A673 (cell line): ENCODE data around the gene MED14. TPM values are rescaled to one million over a fixed set of nuclear protein-coding genes. Genes with fewer than 3 reads are reported as not detected.

Experiments used
- BruUV-seq: library from RNA; stranded (reverse); fragments of 400-500 nt; replicated peaks from 2 replicates; lab custom pipeline; 2021; lab: Mats Ljungman, UMichigan
- CTCF ChIA-PET: fragments of 300-600 bp; sonication (Branson Sonifier 250); formaldehyde crosslinking; loops from one replicate; lab custom pipeline; 2022; ENCODE audit warnings: antibody characterized with exemption; lab: Charles Lee
- POLR2A ChIA-PET: fragments of 300-600 bp; sonication (Branson Sonifier 250); formaldehyde crosslinking; loops from one replicate; lab custom pipeline; 2022; ENCODE audit warnings: antibody characterized with exemption; ENCODE audit not compliant: low non-redundant PET; lab: Charles Lee
- DNase-seq: peaks from one replicate; pipeline ENCODE4 v3.0.0-alpha.2; 2015; ENCODE audit warnings: low spot score
- H3K27ac ChIP-seq: fragments of 200-600 bp; sonication (generic); 2 replicates; pipeline ENCODE4 v1.5.1; 2016; ENCODE audit warnings: mixed run types, low read depth, mild to moderate bottlenecking, mixed read lengths, antibody characterized with exemption, low read length; ENCODE audit not compliant: poor library complexity, severe bottlenecking
- H3K27me3 ChIP-seq: fragments of 200-600 bp; sonication (generic); replicated peaks from 2 replicates; pipeline ENCODE4 v1.6.1; 2017; ENCODE audit warnings: mixed run types, low read depth, mild to moderate bottlenecking, mixed read lengths, antibody characterized with exemption, low read length; ENCODE audit not compliant: insufficient read depth, poor library complexity
- H3K36me3 ChIP-seq: fragments of 200-600 bp; sonication (generic); 2 replicates; pipeline ENCODE4 v1.6.1; 2016; ENCODE audit warnings: mixed run types, mild to moderate bottlenecking, mixed read lengths, antibody characterized with exemption, low read length; ENCODE audit not compliant: insufficient read depth, poor library complexity, severe bottlenecking
- H3K4me1 ChIP-seq: fragments of 200-600 bp; sonication (generic); 2 replicates; pipeline ENCODE4 v1.6.1; 2017; ENCODE audit warnings: mixed run types, mild to moderate bottlenecking, mixed read lengths, antibody characterized with exemption, low read length; ENCODE audit not compliant: insufficient read depth, poor library complexity, severe bottlenecking
- H3K4me3 ChIP-seq: fragments of 200-600 bp; sonication (generic); 2 replicates; pipeline ENCODE4 v1.5.1; 2016; ENCODE audit warnings: low read depth, mixed run types, mild to moderate bottlenecking, mixed read lengths, low read length; ENCODE audit not compliant: poor library complexity, severe bottlenecking
- H3K9me3 ChIP-seq: fragments of 200-600 bp; sonication (generic); 2 replicates; pipeline ENCODE4 v1.6.1; 2016; ENCODE audit warnings: mixed run types, low read depth, mild to moderate bottlenecking, mixed read lengths, antibody characterized with exemption, low read length; ENCODE audit not compliant: poor library complexity, severe bottlenecking
- EZH2 ChIP-seq: fragments of 200-600 bp; sonication (generic); IDR thresholded peaks from 2 replicates; pipeline ENCODE4 v1.6.1; 2017; ENCODE audit warnings: borderline replicate concordance, low read depth, mild to moderate bottlenecking, mixed read lengths, antibody characterized with exemption, low read length; ENCODE audit not compliant: poor library complexity, severe bottlenecking
- intact Hi-C: fragments of 100-400 bp; cut with micrococcal nuclease; formaldehyde crosslinking; loops from one replicate; pipeline ENCODE4 v1.10.0; 2022; ENCODE audit not compliant: unreplicated experiment
- total RNA-seq: library from RNA; stranded (reverse); gene quantifications from 2 replicates; pipeline ENCODE4 v1.2.3, GENCODE V29; 2021
- TF ChIP-seq, protein P1 (sequence below): fragments of 300-800, 200-600 bp; sonication (generic); conservative IDR thresholded peaks from 2 replicates; pipeline ENCODE4 v1.5.1; 2017; ENCODE audit warnings: low read depth, mild to moderate bottlenecking, antibody characterized with exemption, low read length, moderate library complexity, mixed read lengths

Gene MED14
- total RNA-seq, 1 experiment from 2014 or later = 59.1 TPM

DNA sequence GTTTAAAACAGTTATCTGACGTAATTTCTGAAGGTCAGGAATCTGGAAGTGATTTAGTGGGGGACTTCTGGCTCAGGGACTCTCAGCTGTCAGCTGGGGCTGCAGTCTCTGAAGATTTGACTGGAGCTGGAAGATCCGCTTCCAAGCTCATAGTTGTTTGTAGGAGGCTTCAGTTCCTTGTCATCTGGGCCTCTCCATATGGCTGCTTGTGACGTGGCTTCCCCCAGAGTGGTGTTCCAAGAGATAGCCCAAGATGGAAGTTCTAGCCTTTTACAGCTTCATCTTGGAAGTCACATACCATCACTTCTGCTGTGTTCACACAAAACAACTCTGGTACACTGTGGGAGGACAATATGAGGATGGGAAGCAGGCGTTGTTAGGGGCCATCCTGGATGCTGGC is 110.0 kb downstream of the MED14 start:
- Histone ChIP-seq H3K27ac (no peak overlapping the region), H3K4me1 (no peaks in the 10 kb centered on the region), H3K4me3 (no peak overlapping the region), H3K36me3 (peaks cover 5% of the 10 kb centered on the region), H3K9me3 (no peaks in the 10 kb centered on the region), H3K27me3 (no peaks in the 10 kb centered on the region)
- no peak for DNase-seq
- BruUV-seq = no TSS peak
- intact Hi-C loops = no loop called here
- ChIA-PET CTCF (no interaction called here), POLR2A (no interaction called here)
- TF ChIP-seq, protein P1, sequence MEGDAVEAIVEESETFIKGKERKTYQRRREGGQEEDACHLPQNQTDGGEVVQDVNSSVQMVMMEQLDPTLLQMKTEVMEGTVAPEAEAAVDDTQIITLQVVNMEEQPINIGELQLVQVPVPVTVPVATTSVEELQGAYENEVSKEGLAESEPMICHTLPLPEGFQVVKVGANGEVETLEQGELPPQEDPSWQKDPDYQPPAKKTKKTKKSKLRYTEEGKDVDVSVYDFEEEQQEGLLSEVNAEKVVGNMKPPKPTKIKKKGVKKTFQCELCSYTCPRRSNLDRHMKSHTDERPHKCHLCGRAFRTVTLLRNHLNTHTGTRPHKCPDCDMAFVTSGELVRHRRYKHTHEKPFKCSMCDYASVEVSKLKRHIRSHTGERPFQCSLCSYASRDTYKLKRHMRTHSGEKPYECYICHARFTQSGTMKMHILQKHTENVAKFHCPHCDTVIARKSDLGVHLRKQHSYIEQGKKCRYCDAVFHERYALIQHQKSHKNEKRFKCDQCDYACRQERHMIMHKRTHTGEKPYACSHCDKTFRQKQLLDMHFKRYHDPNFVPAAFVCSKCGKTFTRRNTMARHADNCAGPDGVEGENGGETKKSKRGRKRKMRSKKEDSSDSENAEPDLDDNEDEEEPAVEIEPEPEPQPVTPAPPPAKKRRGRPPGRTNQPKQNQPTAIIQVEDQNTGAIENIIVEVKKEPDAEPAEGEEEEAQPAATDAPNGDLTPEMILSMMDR = no peak
- TF ChIP-seq EZH2 = no peak

DNA sequence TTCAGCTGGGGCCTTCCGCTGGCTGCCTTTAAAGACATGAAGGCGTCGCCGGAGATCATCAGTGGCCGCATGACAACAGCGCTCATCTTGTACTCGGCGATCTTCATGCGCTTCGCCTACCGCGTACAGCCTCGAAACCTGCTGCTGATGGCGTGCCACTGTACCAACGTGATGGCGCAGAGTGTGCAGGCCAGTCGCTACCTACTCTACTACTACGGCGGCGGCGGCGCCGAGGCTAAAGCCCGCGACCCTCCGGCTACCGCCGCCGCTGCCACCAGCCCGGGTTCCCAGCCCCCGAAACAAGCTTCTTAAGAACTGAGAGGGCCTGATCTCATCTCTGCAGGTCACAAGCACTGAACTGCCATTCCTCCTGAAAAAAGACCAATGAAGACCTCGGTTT is 111.7 kb downstream of the MED14 start:
- CTCF ChIA-PET = no interaction called here
- TF ChIP-seq, protein P1 = no peak
- no peak for TF ChIP-seq EZH2
- POLR2A ChIA-PET = no interaction called here
- no peak overlapping the region for H3K27ac ChIP-seq
- no peaks in the 10 kb centered on the region for H3K27me3 ChIP-seq
- no peaks in the 10 kb centered on the region for H3K4me1 ChIP-seq
- no TSS peak for BruUV-seq
- no peak for DNase-seq
- no peaks in the 10 kb centered on the region for H3K36me3 ChIP-seq
- H3K4me3 ChIP-seq = no peak overlapping the region
- intact Hi-C loops = no loop called here
- H3K9me3 ChIP-seq = no peaks in the 10 kb centered on the region

DNA sequence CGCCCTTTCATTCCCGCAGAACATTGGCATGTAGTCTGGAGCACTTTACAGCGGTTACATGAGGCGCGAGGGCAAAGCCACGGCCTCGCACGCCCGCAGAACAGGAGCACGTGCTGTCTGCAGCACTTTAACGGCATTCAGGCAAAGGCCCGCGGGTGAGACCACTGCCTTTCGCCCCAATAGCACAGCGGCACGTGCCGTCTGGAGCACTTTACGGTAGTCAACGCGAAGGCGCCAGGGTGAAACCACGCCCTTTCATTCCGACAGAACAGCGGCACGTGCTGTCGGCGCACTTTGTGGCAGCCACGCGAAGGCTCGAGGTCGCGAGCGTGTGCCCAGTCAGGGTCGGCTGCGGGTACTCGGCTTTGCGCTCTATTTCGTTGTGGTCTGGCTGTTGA is 112.2 kb downstream of the MED14 start, which contains the start of gene MPC1L:
MPC1L (plus strand) TSS at position 290 of the 398 bp plus-strand sequence. CDS start 138 bp downstream, outside the sequence.
- Histone ChIP-seq H3K27me3 (no peaks in the 10 kb centered on the region), H3K27ac (no peak within 1 kb of the TSS), H3K9me3 (no peaks in the 10 kb centered on the region), H3K4me1 (no peaks in the 10 kb centered on the region), H3K4me3 (no peak within 1 kb of the TSS), H3K36me3 (no peaks in the 10 kb centered on the region)
- intact Hi-C loops = no loop called here
- ChIA-PET CTCF (no interaction called here), POLR2A (no interaction called here)
- DNase-seq = no peak
- BruUV-seq = no TSS peak
- TF ChIP-seq, protein P1 = no peak
- TF ChIP-seq EZH2 = no peak
